NCI-H2107 treated with DMSO at 0.1 percent for 48 hours (cell line): ENCODE measurements around the gene HOXA2.

Experiments used
- DNase-seq: peaks from one replicate; lab custom pipeline; 2025; ENCODE audit not compliant: unreplicated experiment; lab: John Stamatoyannopoulos, UW

HOXA2 gene

DNA sequence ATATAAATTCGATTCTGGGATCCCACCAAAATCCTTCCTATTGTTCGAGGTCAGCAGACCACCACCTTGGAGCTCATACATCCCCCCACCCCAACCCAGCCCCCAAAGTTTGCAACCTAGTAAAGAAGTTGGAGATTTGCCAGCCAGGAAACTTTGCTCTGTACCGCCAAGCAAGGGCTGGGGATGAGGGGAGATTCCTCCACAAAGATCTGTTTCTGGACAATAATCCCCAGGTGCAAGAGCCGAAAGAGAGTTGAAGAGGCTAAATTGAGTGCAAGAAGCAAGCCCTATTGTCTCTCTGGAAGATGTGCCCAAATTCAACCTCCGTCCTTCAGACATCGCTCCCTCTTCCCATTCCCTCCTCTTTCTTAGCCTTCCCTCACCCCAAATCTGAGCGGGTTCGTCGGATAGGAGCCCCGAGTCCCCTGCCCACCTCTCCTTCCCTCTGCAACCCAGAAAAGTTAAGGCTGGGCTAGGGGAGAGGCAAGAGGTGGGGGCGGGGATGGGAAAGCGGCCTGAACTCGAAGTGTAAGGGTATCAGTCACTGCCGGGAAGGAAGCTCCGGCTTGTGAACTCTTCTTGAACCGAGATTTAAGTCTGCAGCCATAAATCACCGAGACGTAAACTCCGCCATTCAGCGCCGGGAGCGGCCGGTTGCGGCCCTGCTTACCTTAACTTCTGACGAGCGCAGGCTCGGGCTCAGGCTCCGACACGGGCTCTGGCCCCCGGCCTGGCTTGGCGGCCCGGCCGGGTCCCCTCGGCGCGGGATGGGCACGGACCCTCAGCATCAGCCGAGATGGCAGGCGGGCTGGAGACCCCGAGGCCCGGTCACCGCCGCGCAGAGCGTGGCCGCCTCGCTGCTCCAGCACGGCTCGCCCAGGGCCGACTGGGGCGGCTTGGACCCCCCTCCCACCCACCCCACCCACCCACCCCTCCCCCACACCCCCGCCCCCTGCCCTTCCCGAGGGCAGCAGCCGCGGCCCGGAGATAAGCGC lies 10.8 kb upstream of the HOXA2 start:
- no peak for DNase-seq

DNA sequence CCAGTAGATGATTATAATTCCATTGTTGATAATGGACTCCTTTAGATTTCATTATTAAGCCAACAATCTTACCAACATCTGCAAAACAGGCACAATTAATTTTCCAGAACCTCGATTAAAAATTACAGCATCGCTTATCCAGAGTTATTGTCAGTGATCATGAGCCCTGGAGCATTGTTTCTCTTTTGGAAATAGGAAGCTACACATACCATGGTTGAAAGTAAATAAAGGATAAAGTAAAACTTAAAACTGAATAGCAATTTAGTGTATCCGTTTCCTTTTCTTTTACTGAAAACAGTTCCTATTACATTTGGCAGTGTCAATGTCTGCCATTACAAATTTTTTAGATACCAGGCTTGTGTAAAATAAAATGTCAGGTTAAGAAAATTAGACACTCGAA lies 9.9 kb upstream of the HOXA2 start:
- DNase-seq = no peak

DNA sequence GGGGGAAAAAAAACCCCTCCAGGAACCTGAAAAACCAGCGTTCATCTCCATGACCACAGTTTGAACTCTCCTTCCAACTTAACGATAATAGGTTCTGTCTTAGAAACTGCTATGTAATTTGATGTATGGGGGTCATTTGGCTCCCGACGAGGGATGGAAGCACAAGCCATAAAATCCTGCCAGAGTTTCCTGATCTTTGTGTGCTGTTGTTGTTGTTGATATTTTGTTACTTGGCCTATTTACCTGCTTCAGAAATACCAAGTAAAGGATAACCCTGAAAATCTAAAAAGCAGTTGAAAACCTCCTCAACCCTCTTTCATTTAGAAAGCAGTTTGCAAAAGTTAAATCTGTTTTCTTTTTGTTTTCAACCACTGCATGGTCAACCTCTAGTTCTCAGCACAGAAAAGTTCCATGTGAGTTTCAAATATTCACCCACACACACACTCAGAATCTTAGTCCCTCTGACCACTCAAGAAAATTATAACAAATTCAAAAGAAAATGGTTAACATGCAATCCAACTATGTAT lies 9.3 kb upstream of the HOXA2 start:
- no peak for DNase-seq

DNA sequence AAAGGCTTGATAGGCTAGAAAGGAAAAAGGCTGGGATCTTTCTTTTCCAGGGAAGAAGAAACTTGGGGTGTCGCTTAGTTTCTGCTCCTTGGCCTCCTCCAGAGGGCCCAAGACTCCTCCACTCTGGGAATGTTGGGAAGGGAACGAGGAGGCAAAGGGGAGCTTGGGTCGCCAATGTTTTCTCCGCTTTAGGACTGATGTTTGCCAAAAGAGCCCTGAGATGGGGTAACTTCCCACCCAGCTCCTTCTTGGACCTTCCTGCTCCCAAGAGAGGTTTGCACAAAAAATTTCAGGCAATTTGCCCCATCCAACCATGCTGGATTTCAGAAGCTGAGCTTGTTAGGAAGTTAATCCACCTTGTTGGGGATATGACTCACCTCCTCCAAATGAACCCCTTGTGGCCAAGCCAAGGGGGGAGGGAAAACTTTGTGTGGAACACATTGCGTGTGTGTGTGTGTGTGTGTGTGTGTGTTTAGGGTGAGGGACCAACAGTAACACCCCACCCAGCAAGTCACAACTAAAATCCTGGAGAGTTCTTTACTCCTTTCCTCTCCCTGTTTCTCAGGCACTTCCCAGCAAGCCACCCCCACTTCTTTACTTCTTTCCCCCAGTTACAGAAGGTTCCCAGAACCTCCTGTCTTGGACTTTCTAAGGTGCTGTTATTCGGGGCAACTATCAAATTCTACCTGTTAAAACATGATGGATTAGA lies 8.7 kb upstream of the HOXA2 start:
- no peak for DNase-seq

DNA sequence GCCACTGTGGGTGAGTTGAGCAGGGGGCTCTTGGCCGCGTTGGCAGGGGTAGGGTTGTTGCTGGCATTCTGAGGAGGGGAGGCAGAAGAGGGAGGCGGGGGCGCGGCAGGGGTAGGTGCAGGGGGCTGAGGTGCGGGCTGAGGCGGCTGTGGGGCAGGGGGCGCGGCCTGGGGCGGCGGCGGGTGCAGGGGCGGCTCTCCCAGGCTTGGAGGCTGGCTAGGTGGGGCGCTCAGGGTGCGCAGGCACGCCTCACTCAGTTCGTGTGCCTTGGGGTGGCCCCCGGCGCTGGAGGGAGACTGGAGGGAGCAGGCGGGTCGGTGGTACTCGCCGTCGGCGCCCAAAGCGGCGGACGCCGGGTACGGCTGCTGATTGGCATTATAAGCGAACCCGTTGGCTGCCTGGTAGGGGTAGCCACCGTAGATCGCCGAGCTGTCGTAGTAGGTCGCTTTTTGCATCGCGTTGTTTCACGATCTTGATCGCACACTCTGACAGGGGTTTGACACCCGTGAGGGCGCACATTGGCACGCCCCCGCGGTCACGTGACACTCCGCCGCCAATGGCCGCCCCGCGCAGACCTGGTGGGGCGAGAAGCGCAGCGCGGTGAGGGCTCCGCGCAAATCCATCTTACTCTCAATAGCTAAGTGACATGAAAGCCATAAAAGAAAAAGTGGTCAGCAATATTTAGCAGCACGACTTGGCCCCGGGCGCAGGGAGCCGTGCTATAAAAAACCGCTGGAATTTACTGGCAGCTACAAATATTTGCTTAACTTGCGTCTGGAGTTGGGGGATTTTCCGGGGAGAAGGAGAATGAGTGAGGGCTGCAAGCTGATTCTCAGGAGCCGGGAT lies 7.9 kb upstream of the HOXA2 start:
- no peak for DNase-seq

DNA sequence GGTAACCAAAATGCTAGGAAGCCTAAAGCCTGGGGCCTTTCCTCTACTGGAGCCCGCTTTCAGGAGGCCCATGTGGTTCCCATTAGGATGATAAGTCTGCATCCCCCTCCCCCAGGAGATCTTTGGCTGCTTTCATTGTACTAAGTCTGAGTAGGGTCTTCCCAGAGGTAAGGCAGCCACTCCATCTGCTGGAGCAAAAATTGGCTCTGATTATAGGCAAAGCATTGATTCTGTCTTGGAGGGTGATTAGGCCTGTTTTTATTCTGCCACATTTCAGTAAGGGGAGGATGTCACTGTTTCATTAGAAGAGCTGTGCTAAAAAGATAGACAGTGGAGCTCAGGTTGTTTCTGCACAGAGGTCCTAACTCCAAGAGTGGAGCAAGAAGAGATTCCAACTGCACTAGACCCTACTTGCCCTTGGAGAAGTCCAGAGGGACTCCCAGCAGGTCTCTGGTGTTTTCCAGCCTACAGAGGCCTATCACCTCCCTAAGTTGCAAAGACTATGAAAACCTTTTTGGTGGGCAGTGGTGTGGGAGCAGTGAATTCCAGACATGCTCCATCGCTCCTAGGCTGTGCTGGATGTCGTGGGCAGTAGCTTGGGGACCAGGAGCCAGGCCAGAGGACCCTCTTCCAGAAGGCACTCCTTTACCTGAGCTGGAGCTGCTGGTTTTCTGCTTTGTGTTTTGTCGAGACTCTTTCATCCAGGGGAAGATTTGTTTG lies 7.1 kb upstream of the HOXA2 start:
- DNase-seq = no peak

DNA sequence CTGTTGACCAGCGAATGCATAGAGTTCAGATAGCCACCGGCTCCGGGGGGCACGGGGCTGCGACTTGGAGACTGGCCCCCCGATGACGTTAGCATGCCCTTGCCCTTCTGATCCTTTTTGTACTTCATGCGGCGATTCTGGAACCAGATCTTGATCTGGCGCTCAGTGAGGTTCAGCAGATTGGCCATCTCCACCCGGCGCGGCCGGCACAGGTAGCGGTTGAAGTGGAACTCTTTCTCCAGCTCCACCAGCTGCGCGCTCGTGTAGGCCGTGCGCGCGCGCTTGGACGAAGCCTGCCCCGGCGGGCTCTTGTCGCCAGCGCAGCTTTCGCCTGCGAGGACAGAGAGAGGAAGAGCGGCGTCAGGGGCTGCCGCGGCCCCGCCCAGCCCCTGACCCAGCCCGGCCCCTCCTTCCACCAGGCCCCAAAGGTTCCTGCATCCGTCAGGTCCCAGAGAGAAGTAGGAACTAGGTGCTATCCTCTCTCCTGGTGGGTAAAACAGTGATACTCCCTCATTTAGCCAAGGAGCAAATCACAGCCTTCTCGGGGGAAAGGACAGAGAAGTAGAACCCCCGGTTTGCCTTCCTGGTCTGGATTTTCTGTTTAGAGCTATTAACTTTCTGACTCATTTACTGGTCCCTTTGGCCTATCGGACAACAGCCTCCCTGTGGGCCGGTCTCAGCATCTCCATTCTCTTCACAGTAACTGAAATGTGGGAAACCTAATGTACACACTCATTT lies 6.1 kb upstream of the HOXA2 start:
- no peak for DNase-seq

DNA sequence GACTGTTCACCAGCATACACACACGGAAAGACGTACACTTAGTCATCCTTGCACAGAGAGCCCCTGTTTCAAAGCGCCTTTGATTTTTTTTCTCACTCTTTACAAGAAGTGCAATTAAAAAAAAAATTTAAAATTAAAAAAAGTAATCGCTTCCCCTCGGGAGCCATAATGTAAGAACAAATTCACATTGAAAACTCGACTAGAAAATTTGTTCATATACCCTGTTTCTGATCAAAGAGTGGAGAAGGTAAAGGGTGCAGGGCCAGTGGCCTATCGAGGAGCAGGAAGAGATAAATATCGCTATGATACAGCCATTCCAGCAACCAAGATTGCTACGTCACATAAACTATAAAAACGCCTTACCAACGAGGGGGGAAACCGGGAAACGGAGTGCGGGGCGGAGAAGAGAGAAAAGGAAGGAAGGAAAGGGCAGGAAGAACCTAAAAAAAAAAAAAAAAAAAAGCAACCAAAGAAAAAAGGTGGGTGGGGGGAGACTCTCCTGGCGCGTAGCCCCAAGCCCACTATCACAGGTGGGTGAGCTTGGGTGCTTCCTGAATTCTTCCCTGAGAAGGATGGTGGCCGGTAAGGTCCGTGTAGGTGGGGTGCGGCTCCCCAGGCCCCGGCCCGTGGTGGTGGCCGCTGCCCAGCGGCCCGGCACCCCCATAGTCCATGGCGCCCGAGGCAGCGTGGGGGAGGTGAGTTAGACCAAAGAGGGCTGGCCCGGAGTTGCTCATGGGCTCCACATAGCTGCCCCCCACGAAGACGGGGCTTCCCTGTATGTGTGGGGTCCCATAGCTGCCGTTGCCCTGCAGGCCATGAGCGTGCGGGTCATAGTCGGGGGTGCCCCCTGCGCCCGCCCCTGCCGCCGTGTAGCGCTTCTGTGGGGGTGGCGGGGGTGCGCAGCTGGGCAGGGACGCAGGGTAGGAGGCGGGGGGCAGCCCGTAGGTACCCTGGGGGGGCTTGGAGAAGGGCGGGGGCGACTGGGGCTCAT lies 5.2 kb upstream of the HOXA2 start:
- DNase-seq = no peak

DNA sequence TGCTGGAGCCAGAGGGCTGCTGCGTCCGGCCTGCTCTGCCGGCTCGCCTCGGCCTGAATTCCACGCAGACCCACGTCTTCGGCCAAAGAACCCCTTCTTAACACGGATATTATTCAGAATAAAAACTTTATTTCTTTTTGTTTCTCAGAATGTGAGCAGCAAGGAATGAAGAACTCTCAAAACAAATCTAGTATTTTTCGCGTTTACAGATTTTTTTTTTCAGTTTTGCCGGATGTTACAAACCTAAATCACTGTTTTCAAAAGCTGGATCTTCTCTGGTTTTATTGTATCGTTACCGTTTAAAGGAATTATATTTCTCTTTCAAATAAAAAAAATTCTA lies 4.4 kb upstream of the HOXA2 start:
- no peak for DNase-seq

DNA sequence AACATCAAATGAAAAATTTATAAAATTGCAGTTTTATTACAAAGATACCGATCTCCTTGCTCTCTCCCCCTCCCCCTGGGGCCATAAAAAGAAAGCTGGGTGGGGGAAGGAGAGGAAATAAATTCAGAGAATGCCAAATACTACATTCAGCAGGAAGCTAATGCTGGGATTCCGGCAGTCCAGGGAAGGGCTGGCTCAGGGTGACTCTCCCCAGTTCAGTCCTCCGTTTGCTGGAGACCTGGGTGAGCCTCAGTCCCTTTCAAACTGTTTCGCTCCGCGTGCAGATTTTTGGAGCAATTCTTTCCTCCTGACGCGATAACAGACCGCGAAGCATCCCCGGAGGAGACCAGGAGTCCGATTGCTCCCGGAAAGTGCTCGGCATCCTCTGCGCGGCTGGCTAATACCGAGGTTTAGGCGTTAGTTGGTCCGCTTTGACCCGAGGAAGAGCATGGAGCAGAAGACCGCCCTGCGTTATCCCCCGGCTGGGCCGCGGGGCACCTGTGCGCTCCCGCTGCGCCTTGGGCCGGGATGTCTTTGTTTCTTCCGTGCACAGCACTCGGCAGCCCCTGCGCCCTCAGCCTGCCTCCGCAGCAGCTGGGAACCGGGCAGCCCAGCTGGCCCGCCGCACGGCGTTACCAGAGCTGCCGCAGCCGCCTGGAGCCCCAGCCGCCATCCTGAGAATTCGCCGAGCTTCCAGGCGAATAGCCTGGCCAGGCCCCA lies 3.9 kb upstream of the HOXA2 start:
- DNase-seq = peak; percentile 9

DNA sequence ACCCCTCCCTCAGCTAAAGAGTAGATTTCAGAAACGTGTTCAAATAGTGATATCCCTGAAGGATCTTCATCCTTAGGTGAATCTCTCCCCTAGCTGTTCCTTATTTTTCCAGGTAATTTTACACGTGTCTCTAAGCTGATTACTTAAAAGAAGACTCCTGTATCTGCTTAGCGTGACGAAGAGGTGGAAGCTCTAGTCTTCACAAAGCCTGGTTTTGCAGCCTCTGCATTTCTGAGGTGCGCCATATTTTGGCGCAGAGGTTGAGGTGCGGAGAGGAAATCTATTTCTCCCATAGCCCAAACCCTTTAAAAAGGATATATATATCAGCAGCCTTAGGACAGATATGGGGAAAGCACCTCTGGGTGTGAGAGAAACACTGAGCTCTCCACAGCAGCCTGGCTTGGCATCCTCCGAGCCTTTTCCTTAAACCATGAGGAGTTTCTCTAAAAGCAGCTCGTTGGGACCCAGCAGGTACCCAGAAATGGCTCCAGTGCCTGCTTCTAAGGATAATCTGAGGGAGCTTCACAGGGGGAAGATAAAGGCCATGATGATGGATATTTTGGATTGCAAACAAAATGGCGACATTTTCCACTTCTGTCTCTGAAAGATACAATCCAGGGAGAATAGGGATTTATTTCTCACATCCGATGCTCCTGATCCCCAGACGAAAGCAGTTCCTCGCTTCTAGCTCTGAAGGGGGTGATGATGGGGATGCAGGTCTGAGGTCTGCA lies 3.0 kb upstream of the HOXA2 start:
- DNase-seq = no peak

DNA sequence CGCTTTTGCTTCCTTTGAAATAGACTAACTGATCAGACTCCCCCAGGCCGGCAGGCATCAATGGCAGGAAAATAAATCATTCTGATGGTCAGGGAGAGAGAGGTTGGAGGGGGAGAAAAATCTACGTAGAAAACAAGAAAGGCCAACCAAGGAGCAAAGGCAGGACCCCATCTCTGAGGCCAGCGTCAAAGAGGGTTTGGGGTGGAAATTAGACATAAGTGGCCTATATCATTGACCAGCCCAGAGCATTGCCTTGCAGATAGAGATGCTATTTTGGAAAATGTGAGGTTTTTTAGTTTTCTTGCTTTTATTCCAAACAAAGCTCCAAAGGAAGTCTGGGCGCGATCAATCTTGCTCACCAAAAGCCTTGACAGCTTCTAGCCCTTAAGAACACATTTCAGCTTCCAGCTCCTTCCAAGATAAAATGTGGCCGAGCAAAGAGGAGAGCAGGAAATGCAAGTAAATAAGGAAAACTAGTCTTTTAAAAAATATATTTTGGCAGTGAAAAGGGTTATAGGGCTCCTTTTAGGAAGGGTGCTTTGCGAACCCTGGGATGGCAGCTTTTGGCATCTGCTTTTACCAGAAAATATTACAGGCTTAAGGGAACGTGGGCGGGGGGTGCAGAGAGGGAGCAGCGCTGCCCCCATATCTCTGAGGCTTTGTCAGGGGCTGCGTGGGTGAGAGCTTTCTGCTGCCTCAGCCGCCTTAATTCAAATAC lies 2.0 kb upstream of the HOXA2 start:
- no peak for DNase-seq

DNA sequence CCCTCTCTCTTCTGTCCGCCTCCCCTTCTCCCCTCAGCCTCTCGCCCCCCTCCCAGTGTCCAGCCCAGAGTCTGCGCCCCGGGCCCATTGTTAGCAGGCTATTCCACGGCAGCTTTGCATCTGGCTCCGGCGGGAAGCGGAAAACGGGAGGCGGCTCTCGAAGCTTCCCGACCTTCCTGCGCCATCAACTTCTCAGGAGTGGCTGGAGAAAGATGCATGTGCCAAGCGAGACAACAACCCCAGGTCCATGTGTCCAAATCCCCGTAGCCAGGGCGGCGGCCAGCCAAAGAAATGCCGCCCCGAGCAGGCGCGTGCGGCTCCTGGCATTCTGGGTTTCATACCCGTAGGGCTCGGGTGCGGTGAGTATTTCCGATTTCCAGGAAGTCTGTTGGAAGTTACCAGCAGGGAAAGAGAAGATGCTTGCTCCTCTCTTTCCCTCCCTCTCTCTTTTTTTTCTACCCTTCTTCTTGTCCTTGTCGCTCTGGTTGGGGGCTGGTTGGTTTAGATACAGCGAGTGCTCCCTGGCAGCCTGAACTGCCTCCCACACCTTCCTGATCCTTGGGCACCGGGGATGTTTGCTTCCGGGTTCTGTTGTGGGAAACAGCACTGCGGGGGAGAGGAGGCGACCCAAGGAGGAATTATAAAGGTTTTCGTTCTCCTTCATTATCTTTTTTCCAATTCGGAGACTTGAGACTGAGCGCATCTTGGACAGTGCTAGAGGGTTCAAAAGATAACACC lies 1.2 kb upstream of the HOXA2 start:
- no peak for DNase-seq

DNA sequence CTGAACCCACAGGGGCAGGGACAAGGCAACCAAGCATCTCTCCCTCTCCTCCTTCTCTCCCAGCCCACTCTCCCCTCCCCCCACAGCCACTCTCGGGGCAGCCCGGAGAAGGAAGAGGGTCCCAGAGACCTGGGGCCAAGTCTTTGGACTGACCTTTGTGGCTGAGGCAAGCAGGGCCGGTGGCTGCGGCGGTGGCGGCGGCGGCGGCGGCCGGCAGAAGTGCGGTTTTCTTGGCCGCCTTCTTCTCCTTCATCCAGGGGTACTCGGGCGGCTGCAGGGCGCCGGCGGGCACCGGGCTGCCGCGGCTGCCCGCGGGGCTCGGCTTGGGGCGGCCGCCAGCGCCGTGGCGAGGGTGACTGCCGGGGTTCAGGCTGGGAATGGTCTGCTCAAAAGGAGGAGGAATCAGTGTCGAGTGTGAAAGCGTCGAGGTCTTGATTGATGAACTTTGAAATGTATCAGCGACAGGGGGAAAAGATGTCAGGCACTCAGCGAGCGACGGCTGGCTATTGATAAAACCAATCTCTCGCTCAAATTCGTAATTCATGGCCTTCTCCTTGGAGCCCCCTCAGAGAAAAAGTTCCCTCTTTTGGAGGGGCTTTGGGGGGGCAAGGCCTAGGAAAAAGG lies 414 bp downstream of the HOXA2 start:
- no peak for DNase-seq

DNA sequence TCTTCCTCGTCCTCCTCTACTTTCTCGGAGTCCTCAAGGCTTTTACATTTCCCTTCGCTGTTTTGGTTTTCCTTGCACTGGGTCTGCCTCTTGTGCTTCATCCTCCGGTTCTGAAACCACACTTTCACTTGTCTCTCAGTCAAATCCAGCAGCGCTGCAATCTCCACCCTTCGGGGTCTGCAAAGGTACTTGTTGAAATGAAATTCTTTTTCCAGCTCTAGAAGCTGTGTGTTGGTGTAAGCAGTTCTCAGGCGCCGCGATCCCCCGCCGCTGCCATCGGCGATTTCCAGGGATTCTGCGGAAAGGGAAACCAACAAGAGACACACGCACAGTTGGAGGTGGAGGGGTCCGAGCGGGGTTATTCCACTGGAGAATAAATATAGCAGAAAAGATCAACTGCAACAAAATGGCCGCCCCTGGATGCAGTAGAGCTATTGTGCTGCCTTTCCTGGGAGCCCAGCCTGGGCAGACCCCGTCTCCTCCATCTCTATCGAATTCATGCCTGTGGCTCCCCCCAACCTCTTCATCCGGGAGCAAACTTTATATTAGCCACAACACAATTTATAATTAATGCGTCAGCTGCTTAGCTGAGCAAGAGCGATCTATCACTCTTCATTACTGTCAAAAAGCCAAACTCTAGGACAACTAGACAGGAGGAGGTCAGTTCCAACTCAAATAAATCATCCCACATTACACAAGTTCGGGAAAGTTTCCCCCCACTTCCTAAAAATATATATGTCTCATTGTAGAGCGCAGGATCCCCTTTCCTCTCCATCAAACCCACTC lies 1.1 kb downstream of the HOXA2 start:
- no peak for DNase-seq
